ENCODE results near the gene ZNF621. TPM values are rescaled to one million over a fixed set of nuclear protein-coding genes. Genes with fewer than 3 reads are reported as not detected.
A peak's percentile ranks its signal among the peaks of the same experiment; 100 is the strongest.

Gene ZNF621
- total and polyA plus RNA-seq, 9 of the 15 experiments (the other 6 are each of a cell fraction or from before 2014, with no cell fraction given) = 4.7 to 28.9 (median 20.6) TPM

GRCh38 chr3:40524568-40525285 is at the start of gene ZNF621 (continued):
- no peak for TF ChIP-seq HNRNPK (IDR thresholded peaks at IDR 0.05; ENCODE audit: low read depth, low read length, poor library complexity, severe bottlenecking)
- TF ChIP-seq ATF4 (CRISPR knock-in tag; IDR thresholded peaks at IDR 0.05) = peak; percentile 42; the same call in 1 of the 2 replicates
- no peak for TF ChIP-seq BRF2 (IDR thresholded peaks at IDR 0.05; ENCODE audit: borderline replicate concordance, insufficient read depth, insufficient read length)
- TF ChIP-seq POLR3A (IDR thresholded peaks at IDR 0.05; ENCODE audit: borderline replicate concordance, extremely low read depth, insufficient read depth, insufficient read length) = no peak
- peak; percentile 87 for TF ChIP-seq BRD9 (IDR thresholded peaks at IDR 0.05; ENCODE audit: low read depth, partially characterized antibody)
- TF ChIP-seq RAD51 (IDR thresholded peaks at IDR 0.05; ENCODE audit: borderline replicate concordance, low read depth) = peak; percentile 15; the same call in 1 of the 2 replicates
- TF ChIP-seq MECOM (CRISPR knock-in tag; IDR thresholded peaks at IDR 0.05) = no peak
- TF ChIP-seq HLTF (IDR thresholded peaks at IDR 0.05) = peak; percentile 47; the same call in 1 of the 2 replicates
- peak; percentile 76; the same call in 1 of the 2 replicates for TF ChIP-seq HBP1 (CRISPR knock-in tag; IDR thresholded peaks at IDR 0.05)
- no peak for TF ChIP-seq CLOCK (CRISPR knock-in tag; IDR thresholded peaks at IDR 0.05; ENCODE audit: borderline replicate concordance)
- no peak for TF ChIP-seq E2F8 (IDR thresholded peaks at IDR 0.05; ENCODE audit: low read depth, partially characterized antibody)
- TF ChIP-seq PYGO2 (tag; IDR thresholded peaks at IDR 0.05) = no peak
- TF ChIP-seq FOXP4 (CRISPR knock-in tag; IDR thresholded peaks at IDR 0.05; ENCODE audit: borderline replicate concordance) = 0 out of 2 replicates have a peak, but pooled peaks have one; percentile 62
- TF ChIP-seq NFE2 (IDR thresholded peaks at IDR 0.05; ENCODE audit: low read depth) = 0 out of 2 replicates have a peak, but pooled peaks have one; percentile 1
